Central memory CD4-positive, alpha-beta T cell (primary cell): Measurements from ENCODE around the gene EEIG1.

Source experiments
- DNase-seq: peaks from one replicate; pipeline ENCODE4 v3.0.0; 2022

The EEIG1 gene

DNA sequence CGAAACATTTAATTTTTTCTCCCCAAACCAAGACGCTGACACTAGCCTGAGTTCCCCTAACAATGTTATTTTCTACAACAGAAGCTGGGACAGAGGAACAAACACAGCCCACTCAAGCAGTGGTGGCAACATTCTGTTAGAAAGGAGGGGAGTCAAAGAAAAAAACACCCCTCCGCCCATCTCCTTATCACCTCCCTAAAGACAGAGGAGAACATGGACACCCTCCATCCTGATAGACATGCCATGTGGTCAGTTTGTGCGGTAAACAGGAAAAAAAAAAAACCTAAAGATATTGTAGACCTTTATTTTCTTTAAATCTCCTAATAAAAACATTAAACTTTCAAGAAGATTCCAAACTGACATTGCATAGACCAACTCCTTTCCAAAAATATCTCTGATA is 40.2 kb downstream of the EEIG1 start:
- no peak for DNase-seq

DNA sequence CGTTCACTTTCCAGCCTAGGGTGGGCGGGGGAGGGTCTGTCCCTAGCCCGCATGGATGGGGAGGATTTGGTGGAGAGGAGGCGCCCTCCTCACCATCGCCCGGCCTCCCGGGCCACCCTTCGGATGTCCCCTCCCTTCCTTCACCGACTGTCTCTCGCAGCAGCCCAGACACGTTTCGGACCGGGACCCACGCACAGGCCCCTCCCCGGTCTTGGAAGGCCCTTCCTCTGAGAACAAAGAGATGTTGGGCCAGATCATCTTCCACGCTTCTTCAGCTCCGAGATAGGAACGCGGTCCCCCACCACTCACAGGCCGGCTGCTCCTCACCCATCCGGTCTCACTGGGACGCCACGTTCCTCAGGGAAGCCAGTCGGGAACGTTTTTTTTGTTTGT is 42.5 kb downstream of the EEIG1 start:
- DNase-seq = no peak

DNA sequence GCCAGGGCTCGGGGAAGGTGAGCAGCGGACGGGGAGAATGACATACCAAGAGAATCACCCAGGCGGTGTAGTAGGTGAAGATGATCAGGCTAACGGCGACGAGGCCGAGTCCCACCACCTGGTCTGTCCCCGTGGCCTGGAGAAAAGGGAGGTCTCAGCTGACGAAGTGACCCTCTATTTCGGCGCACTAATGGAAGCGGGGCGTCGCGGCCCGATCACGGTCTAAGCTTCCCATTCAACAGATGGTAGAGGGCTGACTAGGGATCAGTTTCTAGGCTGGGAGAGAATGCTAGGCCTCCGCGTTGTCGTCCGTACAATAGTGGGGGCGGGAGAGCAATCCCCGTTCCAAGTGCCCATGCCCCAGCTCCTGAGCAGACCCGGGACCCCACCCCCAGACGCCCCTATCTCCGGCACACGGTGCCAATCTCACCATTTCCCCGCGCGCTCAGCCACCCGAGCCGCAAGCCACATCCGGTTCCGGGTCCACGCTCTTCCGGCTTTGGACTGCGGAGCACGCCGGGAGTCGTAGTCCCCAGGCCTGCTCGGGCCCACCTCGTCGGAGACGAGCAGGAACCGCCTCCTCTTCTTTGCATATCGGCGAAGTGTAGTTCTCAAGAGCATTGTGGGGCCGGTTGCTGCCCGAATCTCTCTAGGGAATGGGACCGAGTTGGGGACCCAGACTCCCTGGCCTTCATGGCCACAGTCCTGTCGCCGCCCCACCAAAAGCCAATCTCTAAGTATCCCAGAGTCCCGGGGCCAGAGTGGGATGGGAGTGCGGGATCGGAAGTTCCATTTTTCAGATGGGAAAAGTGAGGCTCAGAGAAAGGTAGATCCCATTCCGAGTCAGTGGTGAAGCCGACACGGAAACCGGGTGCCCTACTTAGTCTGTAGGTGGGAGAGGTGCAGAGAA is 43.1 kb downstream of the EEIG1 start, which contains the start of gene DPM2:
Gene DPM2 (minus strand): TSS at position 467 of the 910 bp plus-strand sequence. CDS start 34 bp downstream, at position 433.
- DNase-seq = peak; percentile 85

DNA sequence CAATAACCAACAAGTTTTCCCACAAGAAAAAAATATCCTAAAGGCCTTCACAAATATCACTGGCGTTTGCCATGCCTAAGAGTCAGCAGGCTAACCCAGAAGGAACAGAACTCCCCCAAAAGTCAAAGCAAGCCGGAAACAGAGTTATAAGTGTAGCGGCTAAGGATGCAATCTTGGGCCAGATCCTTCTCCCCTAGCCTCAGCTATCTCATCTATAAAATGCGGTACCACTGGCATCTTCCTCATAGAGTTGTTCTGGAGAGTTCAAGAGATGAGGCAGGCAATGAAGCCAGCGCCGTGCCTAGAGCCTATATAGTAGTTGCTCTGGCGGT is 43.8 kb downstream of the EEIG1 start:
- DNase-seq = peak; percentile 31

DNA sequence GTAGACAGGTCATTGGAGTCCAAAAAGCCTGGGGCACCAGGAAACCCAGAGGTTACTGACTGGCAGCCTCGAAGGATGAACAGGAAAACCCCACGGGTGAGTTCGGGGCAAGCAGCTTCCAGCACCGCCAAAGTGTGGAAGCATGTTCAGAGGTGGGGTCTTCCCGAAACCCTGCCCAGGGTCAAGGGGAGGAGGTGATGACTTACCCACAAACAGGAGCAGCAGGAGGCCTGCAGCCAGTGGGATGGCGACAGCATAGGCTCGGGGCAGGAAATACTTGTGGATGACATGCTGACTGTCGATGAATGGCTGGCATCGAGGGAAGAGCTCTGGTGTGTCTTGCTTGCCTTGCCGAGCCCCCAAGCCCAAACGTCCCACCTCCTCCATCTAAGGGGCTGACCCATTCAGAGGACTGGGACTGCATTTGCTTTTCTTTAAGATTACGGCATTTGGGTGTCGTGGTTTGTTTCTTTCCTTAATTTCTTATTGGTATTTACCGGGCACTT is 44.4 kb downstream of the EEIG1 start:
- DNase-seq = no peak

DNA sequence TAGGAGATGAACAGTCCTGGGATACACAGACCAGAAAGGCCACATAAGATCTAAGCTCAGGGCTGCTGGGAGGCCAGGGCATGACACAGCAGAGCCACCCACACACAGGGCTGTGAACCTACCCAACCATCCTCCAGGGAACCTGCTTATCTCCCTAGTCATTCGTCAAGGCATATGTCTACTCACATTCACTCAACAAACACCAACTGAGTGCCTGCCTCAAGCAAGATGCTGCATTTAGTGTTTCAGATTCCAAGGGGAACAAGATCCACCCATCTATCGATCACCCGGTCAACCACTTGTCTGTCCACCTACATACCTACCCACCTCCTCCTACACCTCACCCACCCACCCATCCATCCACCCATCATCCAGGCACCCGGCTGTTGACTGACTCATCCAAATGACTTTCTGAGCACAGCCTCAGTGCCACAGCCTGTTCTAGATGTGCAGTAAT is 45.0 kb downstream of the EEIG1 start:
- DNase-seq = no peak

DNA sequence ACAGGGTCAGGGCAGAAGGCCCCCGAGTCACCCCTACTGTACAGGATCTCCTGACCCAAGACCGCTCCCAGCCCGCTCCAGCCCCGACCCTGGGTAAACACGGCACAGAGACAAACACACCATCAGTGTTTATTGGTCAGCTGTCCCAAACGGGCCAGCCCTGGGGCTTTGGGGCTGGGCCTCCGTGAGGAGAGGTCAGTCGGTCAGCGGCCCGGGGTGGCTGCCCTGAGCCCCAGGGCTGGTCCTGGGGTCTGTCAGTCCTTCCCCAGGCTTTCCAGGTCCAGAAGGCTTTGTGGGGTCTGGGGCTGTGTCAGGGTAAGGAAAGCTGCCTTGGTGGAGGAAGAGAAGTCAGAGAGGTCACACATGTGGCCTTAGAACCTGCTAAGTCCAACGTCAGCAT is 45.8 kb downstream of the EEIG1 start:
- no peak for DNase-seq

DNA sequence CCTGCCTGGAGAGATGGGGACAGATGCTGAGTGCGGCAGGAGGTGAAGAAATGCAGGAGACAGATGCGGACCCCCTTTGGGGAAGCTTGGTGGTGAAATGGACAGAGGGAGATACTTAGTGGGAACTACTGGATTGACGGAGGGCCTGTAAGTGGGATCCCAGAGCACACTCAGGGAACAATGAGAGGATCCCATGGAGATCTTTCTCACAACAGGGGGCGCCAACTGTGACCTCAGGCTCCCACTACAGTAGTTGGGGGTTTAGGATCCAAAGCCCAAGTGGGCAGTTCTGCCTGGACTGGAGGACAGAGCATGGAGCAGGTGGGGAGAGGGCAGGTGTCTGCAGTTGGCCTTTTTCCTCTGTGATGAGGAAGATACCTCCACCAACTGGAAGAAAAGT is 46.5 kb downstream of the EEIG1 start:
- no peak for DNase-seq

DNA sequence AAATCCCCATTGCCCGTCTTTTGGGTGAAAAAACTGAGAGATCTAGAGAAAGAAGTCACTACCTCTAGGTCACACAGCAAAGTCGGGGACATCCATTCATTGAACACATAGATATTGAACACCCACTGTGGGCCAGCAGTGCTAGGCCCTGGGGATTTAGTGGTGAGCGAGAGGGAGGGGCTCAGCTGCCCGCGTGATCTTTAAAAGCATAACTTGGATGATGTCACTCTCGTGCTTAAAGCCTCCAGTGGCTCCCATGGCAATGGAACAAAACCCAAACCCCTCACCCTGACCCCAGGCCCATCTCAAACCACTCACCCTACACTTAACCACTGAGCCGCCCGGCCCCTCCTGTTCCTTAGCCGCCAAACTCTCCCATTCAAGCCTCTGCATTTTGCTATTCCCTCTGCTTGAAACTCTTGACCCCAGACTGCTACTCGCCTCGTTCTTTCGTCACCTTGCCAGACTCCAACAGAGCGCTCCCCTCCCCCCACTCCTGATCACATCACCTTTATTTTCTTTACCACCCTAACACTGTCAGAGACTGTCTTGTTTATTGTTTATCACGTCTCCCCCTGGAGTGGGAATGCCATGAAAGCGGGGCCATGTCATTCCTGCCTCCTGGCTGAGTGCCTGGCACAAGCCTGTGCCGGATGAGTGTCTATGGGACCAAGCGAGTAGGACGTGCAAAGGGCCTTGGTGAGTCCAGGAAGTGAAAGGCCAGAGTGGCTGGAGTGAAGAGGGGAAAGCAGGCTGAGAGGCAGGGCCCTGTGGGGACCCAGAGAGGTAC is 49.5 kb downstream of the EEIG1 start:
- no peak for DNase-seq
